ENCODE data around the gene HS1BP3. TPM values are rescaled to one million over a fixed set of nuclear protein-coding genes. Genes with fewer than 3 reads are reported as not detected.
A peak's percentile ranks its signal among the peaks of the same experiment; 100 is the strongest.

HS1BP3 gene
- total and polyA plus RNA-seq, 2 of the 4 experiments (the other 2 are of a cell fraction): 9.0 to 14.8 TPM

GRCh38 chr2:20568501-20569463 is 82.1 kb downstream of the HS1BP3 start:
- Histone ChIP-seq H4K20me1 (ENCODE audit: insufficient read depth, low read length) (no peaks in the 10 kb centered on the region), H3K23ac (ENCODE audit: low read depth, low read length) (no peak overlapping the region), H3K27me3 (ENCODE audit: control insufficient read depth, insufficient read depth, low read length) (no peaks in the 10 kb centered on the region), H2BK20ac (ENCODE audit: low read depth, low read length) (peak overlapping the region; percentile 63; the same call in 1 of the 2 replicates), H3K4ac (ENCODE audit: low read depth, low read length) (peak overlapping the region; percentile 31), H4K5ac (ENCODE audit: low read depth, low read length) (no peak overlapping the region), H3K14ac (replicated peaks; ENCODE audit: low read depth, low read length) (peak overlapping the region; percentile 9; the same call in 1 of the 2 replicates), H3K9me1 (ENCODE audit: insufficient read depth, low read length) (peaks cover 2% of the 10 kb centered on the region; the same call in 1 of the 2 replicates), H3K4me2 (ENCODE audit: low read depth, low read length) (no peak overlapping the region), H3K9ac (ENCODE audit: low read depth, low read length) (no peak overlapping the region), H2AFZ (replicated peaks; ENCODE audit: low read length, poor library complexity) (peak overlapping the region; percentile 4), H3K9me3 (ENCODE audit: control insufficient read depth, insufficient read depth, low read length) (no peaks in the 10 kb centered on the region), H4K91ac (ENCODE audit: insufficient read depth, low read depth, low read length) (no peak overlapping the region), H3K36me3 (ENCODE audit: control insufficient read depth, insufficient read depth, low read length) (no peaks in the 10 kb centered on the region), H3K56ac (ENCODE audit: extremely low read depth, insufficient read depth, low read length) (no peak overlapping the region), H4K8ac (ENCODE audit: low read depth in 2 of 2, low read length in 2 of 2) (peak overlapping the region in 1 of 2 experiments; percentile 47; a peak in 1 of 4 replicates), H3K4me1 (ENCODE audit: control insufficient read depth, insufficient read depth, low read length) (peaks cover 9% of the 10 kb centered on the region), H2AK5ac (ENCODE audit: low read depth, low read length) (peak overlapping the region; percentile 58), H2AK9ac (replicated peaks; ENCODE audit: low read depth, low read length, poor library complexity) (peak overlapping the region; percentile 71), H3K27ac (ENCODE audit: insufficient read depth, low read length) (no peak overlapping the region), H3K4me3 (ENCODE audit: insufficient read depth, low read depth, low read length) (no peak overlapping the region), H3K79me1 (ENCODE audit: low read depth in 1 of 2, low read length in 2 of 2) (no peaks in the 10 kb centered on the region), H2BK15ac (ENCODE audit: low read depth, low read length) (peak overlapping the region; percentile 73; the same call in 1 of the 3 replicates), H2BK120ac (ENCODE audit: low read depth, low read length) (peak overlapping the region; percentile 46), H3K18ac (ENCODE audit: low read depth, low read length) (no peak overlapping the region), H2BK5ac (ENCODE audit: low read depth, low read length, poor library complexity, severe bottlenecking) (no peak overlapping the region)
- CTCF ChIA-PET: no interaction called here
- dilution Hi-C loops (cut with HindIII; ENCODE audit: low sequenced_read_pairs, unreplicated experiment) (no loop called here), intact Hi-C loops (cut with micrococcal nuclease) (no loop called here), in situ Hi-C loops (cut with MboI; ENCODE audit: low sequenced_read_pairs) (no loop called here)
- no CpG with 5 or more reads among the region's 13 CpGs for WGBS, 2 experiments (ENCODE audit: extremely low coverage in 2 of 2, insufficient read length in 1 of 2)
- ATAC-seq (ENCODE audit: low read depth) (peak; percentile 35; the same call in 1 of the 2 replicates), DNase-seq (no peak)
- POLR2A ChIA-PET (ENCODE audit: unreplicated experiment): no interaction called here
- TF ChIP-seq, protein P1, sequence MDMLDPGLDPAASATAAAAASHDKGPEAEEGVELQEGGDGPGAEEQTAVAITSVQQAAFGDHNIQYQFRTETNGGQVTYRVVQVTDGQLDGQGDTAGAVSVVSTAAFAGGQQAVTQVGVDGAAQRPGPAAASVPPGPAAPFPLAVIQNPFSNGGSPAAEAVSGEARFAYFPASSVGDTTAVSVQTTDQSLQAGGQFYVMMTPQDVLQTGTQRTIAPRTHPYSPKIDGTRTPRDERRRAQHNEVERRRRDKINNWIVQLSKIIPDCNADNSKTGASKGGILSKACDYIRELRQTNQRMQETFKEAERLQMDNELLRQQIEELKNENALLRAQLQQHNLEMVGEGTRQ (IDR thresholded peaks at IDR 0.05; ENCODE audit: low read depth, low read length): no peak
- TF ChIP-seq MAFK (IDR thresholded peaks at IDR 0.05; ENCODE audit: low read depth, low read length) (no peak), SMC3 (IDR thresholded peaks at IDR 0.05; ENCODE audit: low read depth, low read length) (no peak)
- BruUV-seq (replicated peaks): no TSS peak
